GM19397 (cell line): Measurements from ENCODE around the gene CDHR3.
"Not testable (repeated sequence)": the region's sequence is repeated elsewhere in the genome, so short reads cannot be mapped to it uniquely, and the experiment has no call there.

Source experiments
- ATAC-seq: cut with Tn5 transposase; IDR thresholded peaks from one replicate; pipeline ENCODE4 v1.9.1; 2021; ENCODE audit warnings: mild to moderate bottlenecking, moderate library complexity; ENCODE audit not compliant: unreplicated experiment

Gene CDHR3

GRCh38 chr7:105962353-105962752, 711 bp upstream of the CDHR3 start:
- ATAC-seq: no peak

DNA sequence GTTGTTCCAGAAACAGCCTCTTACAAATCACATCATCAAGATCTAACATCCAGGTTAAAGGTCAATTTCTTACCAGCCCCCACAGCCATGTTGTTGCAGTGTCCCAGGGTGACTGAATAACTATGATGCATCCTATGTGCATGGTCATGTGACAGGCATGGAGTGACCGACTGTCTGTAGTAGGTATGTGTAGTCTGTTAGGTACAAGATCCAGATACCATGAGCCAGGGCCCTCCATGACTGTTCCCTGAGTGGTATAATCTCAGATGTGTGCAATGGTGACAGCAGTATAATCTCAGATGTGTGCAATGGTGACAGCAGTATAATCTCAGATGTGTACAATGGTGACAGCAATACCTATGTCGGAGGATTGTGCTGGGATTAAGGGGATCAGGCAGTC, 8.8 kb downstream of the CDHR3 start:
- no peak for ATAC-seq

- ATAC-seq: no peak
Measured at GRCh38 chr7:105972276-105972675, 9.2 kb downstream of the CDHR3 start.

DNA sequence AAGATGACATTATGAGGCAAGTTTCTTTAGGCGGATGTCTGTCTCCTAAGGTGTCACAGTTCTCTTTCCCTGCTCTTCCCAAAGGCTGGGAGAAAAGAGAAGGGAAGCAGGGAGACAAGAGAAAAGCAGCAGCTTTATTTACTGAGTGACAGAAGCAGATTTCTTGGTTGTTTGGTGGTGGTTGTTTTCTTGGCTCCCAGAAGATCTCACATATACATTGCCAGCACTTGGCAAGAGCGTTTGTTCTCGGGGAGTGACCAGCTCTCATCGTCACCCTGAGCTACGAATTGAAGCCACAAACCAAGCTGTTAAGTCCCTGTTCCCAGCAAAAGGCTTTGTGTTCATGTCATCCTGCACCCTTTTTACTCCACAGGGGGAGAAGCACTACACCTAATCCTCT, 11.4 kb downstream of the CDHR3 start:
- ATAC-seq: no peak

DNA sequence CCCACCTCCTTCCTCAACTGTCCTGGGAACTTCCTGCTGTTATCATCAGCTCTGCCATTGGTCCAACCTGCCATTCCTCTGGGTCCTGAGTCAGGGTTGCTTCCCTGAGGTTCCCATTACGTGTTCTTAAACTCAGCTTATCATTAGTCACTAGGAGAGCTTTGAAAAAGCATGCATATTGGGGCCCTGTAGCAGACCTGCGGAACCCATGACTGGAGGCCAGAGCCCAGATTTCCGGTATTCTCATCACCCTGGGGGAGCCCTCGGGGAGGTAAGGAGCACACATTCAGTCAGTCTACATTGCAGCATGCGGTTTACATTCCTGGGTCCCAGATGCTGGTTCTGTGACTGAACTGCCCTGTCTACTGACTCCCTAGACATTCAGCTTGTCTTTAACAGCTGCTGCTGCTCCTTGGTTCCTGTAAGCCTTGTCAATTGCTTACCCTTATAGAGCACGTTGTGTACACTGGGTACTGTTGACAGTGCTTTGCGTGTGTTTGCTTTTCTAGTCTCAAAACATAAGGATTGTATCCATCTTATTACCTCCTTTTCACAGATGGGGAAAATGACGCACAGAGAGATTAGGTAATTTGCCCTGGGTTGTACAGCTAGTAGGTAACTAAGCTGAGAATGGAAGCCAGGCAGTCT, 12.8 kb downstream of the CDHR3 start:
- no peak for ATAC-seq

DNA sequence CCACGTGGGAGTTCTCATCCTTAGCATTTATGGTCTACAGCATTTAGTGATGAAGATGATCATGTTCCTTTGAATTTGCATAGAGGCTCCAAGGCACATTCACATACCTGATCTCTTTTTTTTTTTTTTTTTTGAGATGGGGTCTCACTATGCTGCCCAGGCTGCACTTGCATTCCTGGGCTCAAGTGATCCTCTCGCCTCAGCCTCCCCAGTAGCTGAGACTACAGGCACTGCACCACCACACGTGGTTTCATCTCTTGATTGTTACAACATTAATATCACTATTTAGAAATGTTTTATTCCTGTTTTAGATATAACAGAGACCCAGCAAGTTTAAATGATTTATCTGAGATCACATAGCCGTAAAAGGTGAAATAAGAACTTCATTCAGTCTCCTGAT, 13.8 kb downstream of the CDHR3 start:
- no peak for ATAC-seq

DNA sequence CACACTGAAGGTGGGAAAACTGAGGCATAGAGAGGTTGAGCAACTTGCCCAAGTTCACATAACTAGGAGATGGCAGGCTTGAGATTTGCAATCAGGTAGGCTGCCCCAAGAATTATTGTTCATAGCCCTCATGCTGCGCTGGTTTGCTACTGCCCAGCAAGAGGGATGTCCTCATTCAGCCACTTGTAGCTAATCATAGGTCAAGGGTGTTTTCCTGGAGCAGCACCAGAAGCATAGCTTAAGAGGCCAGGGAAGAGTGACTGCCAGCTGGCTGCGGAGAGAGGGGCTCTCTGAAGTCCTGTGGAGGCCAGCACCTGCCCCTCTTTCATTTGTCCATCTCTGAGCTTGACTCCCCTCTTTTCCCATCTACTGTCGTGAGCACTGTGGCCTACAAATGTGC, 15.0 kb downstream of the CDHR3 start:
- no peak for ATAC-seq

DNA sequence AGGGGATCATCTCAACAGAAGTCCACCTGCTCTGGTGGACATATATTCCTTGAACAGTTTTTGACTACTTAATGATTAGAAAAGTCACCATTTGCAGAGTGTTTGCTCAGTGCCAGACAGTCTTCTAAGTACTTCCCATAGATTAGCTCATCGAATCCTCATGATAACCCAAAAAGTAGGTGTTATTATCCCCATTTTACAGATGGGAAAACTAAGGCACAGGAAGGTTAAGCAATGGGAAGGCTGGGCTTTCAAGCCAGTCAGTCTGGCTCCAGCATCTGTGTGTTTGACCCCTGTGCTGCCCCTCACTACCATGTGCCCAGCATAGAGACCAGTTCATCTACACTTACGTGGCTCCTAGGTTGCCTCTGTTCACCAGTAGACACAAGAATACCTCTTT, 15.9 kb downstream of the CDHR3 start:
- ATAC-seq: no peak

- ATAC-seq: no peak
Measured at GRCh38 chr7:105979405-105979804, 16.3 kb downstream of the CDHR3 start.

GRCh38 chr7:105980645-105981396, 17.8 kb downstream of the CDHR3 start:
- ATAC-seq: no peak

GRCh38 chr7:105982388-105982787, 19.3 kb downstream of the CDHR3 start:
- ATAC-seq: no peak

DNA sequence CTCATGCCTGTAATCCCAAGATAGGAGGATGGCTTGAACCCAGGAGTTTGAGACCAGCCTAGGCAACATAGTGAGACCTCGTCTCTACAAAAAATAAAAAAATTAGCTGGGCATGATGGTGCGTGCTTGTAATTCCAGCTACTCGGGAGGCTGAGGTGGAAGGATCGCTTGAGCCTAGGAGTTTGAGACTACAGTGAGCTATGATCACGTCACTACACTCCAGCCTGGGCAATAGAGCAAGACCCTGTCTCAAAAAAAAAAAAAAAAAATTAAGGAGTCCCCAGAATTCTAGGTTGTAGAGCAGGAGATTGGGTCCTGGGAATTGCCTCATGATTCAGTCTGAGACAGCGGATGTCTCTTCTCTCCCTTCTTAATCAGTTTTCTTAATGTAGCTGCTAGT, 21.7 kb downstream of the CDHR3 start:
- ATAC-seq: not testable (repeated sequence)

DNA sequence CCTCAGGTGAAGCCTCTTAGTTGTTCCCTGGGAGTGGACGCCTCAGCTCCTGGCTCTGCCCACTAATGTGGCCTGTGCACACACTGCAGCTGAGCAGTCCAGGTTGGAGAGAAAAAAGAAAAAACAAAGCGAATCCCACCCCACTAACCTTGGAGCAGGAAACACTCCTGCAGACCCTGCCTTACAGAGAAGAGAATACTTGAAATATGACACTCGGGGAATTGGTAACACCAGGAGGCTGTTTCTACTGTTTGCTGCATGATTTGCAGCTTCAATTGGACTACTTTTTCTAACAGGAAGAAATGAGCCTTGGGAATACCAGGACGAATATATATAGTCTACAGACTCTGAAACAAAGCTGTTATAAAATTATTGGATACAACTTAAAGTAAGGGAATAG, 22.2 kb downstream of the CDHR3 start:
- ATAC-seq: no peak

- no peak for ATAC-seq
Measured at GRCh38 chr7:105985672-105986215, 22.7 kb downstream of the CDHR3 start.

DNA sequence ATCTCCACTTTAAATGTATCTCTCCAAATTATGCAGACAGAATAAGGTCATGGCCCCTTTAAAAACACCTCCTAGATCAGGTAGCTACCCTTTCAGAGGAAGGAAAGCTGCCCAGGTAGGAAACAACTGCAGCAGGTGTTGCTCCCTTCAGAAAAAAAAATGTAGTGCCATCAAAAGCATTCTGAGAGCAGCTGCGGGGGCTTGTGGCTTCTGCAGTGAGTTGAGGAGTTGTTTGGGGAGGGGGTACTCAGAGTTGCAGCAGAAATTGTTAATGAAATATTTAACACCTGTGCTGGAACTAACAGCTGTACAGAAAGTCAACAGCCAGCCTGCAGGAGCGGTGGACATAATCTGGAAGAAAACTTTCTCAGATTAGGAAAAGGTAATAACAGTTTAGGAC, 24.0 kb downstream of the CDHR3 start:
- no peak for ATAC-seq

DNA sequence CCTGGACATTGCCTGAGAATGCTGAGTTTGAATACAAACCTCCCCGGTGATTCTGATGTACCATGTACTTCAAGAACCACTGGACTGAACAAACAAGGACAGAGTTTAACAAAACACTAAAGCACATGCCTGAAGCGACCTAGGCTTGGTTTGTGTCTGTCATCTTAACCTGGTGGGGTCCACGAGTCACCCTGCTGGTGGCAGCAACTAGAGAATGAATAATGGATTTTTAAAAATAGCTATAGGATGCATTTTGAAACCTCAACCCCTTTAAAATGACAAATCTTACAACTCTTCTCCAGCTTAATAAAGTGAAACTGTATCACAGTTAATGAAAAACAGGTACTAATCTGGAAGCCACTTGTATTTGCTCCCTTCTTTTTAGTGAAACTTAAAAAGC, 25.2 kb downstream of the CDHR3 start:
- no peak for ATAC-seq

DNA sequence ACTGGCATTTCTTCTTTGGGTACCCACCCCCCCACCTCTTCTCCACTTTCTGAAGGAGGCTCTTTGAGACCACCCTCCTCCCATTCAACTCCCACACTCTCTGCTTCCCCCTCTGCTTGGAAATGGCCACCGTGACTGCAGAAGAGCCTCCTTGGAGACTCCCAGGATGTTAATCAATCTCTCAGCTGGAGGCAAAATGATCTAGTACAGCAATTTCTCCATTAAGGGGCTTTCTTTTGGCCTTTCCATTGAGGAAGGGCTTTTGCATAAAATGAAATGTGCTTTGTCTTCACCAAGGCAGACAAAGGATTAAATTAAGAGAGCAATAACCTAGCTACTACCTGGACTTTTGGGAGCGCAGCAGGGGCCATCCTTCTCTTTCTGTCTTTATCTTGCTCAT, 26.1 kb downstream of the CDHR3 start:
- ATAC-seq: no peak

DNA sequence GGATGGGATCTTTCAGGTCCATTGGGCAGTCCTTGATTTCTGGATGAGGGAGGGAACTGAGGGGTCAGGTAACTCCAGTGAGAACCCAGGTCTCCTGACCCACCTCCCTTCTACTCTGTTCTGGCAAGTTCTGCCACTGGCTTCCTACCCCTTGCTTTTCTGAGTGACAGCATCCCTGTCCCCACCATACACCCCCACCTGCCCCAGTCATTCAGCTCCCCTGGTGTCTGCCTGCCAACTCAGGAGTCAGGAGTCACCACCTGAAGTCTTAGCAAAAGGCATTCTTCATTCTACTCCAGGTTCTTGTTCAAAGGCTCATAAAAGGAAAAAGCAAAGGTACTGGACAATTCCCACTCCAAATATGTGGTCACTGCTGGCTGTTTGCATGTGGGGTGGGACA, 26.6 kb downstream of the CDHR3 start:
- no peak for ATAC-seq

DNA sequence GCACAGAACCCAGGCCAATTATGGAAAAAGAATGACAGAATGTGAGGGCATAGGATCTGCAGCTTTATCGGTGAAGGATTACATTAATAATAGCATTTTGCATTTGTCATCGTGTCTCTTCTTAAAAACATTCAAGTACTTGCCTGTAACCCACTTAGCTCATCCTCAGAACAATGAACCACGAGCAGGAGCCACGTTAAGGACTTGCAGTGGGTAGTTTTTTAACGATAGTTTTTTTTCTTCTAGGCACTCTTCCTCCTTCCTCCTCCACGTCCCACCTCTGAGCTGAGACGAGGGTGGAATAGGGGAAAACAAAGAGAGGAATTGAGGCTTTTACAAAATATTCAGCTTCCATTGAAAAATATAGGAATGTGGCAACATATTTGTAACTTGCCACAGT, 27.1 kb downstream of the CDHR3 start:
- no peak for ATAC-seq

DNA sequence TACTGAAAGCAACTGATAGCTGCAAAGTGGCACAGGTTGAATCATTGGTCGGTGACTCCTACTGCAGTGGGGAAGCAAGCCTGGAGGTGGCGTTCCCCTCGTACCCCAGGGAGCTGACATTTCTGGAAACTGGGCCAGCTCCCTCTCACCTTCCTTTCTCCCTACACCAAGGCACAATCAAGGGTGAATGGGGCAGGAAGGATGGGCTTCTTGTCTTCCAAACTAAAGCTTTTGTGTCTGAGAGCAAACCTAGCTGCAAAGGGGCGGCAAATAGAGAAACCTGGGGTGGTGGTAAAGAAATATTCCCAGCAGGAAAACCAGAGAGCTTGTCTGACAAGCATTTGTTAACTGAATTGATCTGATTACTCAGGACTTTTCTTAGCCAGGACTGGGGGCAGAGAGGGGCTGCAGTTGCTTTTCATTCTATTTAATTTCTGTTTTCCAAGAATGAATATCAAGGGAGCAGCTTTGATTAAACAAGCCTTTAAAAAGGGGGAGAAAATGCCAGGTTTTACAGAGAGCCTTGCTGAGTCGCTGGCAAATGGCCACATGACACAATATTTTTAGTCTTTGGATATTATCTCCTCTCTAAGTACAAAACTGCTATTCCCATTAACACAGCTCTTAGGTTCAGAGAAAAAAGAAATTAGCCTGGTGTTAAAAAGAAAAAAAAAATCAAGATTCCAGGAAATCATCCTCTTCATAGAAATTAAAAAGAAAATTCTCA, 27.8 kb downstream of the CDHR3 start:
- no peak for ATAC-seq

GRCh38 chr7:105992905-105993304, 29.8 kb downstream of the CDHR3 start:
- no peak for ATAC-seq
